HG03175 (cell line): ENCODE results near the gene CCDC138.

Experiments used
- ATAC-seq: cut with Tn5 transposase; IDR thresholded peaks from one replicate; pipeline ENCODE4 v1.9.1; 2021; ENCODE audit warnings: mild to moderate bottlenecking, moderate library complexity; ENCODE audit not compliant: unreplicated experiment

The CCDC138 gene

GRCh38 chr2:108894766-108895165 lies 108.2 kb downstream of the CCDC138 start:
- ATAC-seq, result no peak

DNA sequence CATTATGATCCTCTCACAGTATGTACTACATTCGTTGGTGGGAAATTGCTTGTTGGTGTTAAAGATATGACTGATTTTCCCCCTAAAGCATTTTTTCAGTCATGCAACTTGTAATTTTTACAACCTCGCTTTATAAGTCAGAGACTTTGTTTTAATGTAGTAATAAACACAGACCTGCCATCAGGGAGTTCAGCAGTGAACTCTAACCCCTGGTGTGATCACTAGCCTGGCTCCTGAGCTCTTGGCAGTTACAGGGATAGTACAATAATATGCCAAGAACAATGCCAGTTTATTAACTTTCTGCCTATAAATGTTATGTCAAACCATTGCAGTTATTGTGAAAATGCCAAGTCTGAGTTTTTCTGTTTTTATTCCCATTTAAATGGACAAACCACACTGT lies 108.6 kb downstream of the CCDC138 start:
- ATAC-seq, result no peak

- ATAC-seq, result no peak
These were observed 110.2 kb downstream of the CCDC138 start for GRCh38 chr2:108896741-108897140.

DNA sequence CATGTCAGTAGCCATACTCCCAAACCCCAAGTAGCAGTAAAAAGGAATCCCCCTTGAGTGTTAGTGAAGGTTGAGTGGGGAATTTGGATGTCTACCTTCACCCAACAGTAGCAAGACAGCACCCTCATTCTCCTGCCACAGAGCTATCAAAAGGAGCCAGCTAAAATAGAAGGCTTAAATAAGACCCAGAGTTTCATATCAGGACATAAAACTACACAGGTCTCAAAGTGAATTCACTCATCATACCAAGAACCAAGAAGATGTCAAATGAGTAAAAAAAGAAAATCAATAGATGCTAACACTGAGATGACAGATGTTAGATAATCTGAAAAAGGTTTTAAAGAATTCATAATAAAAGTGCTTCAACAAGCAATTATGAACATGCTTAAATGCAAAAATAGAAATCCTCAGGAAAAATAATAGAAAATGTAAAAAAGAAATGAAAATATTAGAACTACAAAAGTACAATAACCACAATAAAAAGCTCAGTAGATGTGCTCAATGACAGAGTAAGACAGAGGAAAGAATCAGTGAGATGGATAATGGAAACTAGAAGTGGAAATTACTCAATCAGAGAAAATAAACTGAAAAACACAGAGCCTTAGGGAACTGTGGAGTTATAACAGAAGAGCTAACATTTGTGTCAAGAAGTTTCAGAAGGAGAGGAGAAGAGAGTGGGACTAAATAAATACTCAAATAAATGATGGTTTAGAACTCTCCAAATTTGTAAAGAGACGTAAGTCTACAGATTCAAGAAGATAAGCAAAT lies 111.9 kb downstream of the CCDC138 start:
- ATAC-seq, result no peak

GRCh38 chr2:108904680-108905079 lies 118.1 kb downstream of the CCDC138 start:
- ATAC-seq, result no peak

- ATAC-seq, result no peak
These were observed 118.6 kb downstream of the CCDC138 start for GRCh38 chr2:108905176-108905575.

GRCh38 chr2:108905906-108906305 lies 119.3 kb downstream of the CCDC138 start:
- no peak for ATAC-seq

DNA sequence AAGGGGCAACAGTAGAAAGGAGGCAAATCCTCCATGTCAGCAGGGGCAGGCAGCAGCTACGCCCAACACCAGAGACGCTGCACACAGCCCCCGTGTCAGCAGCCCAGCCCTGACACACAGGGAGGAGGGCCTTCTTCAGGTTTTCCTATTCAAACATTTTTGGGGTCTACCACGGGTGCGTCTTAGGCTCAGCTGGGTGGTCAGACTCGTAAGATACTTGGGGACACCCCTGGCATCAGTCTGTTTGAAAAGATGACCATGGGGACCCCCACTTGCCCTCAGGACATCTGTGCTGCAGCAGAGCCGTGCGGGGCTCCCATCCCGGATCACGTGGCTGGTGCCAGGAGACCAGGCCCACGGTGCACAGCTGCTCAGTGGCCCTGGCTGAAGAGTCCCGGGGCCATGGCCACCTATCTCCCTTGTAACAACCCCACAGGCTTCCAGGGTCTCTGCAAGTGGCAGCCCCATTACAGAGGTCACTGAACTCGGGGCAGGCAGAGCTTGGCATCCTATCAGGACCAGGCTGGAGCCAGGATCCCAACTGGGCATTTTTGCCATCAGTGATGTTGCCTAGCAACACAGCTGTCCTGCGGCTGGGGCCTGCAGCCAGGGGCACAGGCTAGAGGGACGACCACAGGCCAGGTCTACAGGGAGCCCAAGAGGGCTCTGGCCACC lies 120.0 kb downstream of the CCDC138 start:
- no peak for ATAC-seq

DNA sequence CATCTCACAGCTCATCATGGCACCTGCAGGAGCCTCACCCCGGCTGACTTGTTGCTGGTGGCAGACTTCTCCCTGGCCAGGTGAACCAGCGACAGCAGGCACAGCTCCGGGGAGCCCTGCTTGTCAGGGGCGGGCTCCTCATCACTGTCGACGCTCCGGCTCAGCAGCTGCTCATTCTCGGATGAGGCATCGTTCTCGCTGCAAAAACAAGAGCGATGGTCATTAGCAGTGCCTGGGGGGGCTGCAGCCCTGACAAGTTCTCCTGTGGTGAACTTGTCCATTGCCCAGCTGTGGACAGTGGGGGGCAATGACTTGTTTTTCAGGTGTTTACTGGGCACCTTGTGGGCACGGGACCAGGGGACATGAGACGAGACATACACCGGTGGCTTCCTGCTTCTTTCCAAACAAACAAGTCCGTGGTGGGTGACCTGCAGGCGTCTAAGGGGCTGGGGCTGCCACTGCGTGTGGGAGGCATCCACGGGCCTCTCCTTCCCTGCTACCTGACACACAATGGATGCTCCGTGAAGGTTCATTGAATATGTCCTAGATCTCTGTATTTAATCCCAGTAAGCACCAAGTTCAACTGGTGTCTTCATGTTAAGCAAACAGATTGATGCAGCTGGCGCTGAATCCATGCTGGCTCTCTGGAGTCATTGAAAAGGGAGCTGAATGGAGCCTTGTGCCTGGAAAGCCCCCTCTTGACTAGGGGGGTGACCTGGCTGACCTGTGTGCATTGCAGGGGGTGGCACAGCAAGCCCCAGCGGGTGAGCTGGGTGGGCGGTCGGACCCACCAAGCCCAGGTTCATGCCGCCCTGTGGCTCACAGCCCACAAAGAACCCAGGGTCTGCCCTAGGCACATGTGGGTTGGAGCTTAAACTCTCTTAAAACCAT lies 121.5 kb downstream of the CCDC138 start:
- no peak for ATAC-seq

DNA sequence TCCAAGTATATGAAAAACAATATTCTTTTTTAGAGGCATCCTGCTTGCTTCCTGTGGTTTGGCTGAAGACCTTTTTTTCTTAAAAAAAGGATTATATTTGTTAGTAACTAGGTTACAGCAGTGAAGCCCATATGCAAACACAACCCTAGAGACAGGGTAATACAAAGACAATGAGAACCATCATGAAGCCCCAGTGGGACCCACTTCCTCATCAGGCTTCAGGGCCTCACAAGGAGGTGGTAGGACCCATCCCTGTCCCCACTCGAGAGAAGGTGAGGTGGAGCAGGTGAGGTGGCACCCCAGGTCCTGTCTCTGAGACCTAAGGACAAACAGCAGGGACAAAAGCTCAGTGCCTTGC lies 122.1 kb downstream of the CCDC138 start:
- ATAC-seq, result no peak

GRCh38 chr2:108909275-108909823 lies 122.8 kb downstream of the CCDC138 start:
- ATAC-seq, result no peak

GRCh38 chr2:108910011-108910431 lies 123.5 kb downstream of the CCDC138 start:
- no peak for ATAC-seq

DNA sequence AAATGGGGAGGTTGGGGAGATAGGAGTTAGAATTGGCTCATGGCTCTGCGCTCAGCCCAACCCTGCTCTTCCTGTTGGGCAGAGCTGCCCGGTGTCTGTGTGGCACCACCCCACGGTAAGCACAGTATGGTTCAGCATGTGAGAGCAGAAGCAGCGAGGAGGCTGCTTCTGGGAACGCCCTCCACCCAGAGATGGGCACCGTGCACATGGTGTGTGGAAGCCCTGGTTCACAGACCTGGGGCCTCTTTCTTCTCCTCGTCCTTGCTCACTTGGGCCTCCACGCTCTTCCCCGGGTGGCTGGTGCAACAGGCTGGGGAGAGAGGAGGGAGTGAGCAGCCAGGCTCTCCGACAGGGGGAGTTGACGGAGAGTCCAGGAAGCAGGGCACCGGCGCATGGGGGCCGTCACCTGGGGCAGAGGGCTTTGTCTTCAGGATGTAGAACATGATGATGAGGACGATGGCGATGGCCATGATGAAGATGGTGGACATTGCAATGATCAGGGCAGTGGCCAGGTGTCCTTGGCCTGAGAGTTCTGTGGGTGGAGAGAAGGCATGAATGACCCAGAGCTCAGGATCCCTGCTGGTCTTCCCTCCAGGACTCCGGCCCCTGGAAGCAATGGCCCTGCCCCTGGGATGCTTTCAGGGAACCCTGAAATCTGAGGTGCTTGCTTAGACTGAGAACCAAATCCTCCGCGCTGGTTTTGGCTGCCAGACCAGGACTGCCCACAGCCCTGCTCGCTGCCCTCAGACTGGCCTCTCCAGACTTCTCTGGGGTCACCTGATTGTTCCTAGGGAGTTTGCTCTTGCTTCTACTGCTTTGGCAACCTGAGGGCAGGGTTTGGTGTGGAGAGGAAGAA lies 124.2 kb downstream of the CCDC138 start:
- no peak for ATAC-seq

GRCh38 chr2:108911401-108911800 lies 124.8 kb downstream of the CCDC138 start:
- no peak for ATAC-seq

DNA sequence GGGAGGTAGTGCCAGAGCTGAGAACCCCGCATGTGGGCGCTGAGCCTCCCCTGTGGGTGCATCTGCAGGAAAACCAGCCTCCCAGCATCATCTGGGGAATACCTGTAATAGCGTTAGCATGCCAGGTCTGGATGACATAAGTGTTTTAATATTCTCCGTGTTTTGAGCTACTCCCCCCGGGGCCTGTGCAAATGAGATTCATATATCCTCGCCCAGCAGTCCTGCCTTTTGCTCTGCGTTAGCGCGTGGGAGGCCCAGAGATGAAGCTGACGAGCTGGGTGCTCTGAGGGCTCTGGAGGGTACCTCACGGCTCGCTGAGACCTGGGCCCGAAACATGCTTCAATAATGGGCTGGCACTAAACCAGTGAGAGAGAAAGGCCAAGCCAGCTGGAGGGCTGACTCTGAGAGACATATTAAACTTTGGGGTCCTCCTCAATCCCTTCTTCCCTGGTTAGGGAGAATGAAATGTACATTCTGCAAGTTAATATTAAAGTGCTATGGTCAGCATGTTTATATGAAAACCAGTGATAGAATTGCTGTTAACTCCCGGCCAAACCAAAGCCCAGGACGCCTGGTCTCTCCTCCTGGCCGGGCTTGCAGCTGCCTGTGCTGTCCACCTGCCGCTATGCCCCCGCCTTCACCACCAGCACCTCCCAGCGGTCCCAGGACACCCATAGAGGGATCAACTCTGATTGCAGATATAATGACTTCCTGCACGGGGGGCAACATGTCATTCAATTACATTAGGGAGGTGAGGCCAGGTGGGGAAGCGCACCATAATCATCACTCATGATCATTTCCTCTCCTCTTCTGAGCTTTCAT lies 125.4 kb downstream of the CCDC138 start:
- ATAC-seq, result no peak

DNA sequence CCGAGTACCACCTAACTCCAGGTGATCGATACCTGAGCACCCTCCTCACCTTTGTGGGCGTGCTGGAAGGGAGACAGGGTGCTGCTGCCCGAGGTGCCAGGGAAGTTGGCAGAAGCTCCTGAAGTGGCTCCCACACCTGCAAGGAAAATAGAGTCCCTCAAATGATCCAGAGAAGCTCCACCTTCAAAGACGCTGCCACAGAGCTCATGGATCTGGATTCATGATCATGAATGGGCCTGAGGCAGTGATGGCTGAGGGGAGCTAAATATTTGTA lies 126.0 kb downstream of the CCDC138 start:
- ATAC-seq, result no peak

- no peak for ATAC-seq
These were observed 129.7 kb downstream of the CCDC138 start for GRCh38 chr2:108916122-108916795.

- no peak for ATAC-seq
These were observed 130.3 kb downstream of the CCDC138 start for GRCh38 chr2:108916796-108917421.

- ATAC-seq, result no peak
These were observed 131.0 kb downstream of the CCDC138 start for GRCh38 chr2:108917526-108917925.
